Measurements from ENCODE around the gene CDC42BPB.

The CDC42BPB gene

GRCh38 chr14:102892651-102893050, 164.7 kb downstream of the CDC42BPB start:
- DNase-seq: no peak

- DNase-seq: no peak
Observed at GRCh38 chr14:102891556-102891955, 165.8 kb downstream of the CDC42BPB start.

GRCh38 chr14:102891111-102891510, 166.2 kb downstream of the CDC42BPB start:
- no peak for DNase-seq

GRCh38 chr14:102889615-102890014, 167.7 kb downstream of the CDC42BPB start:
- no peak for DNase-seq

GRCh38 chr14:102888748-102889147, 168.6 kb downstream of the CDC42BPB start:
- DNase-seq: no peak

- DNase-seq: no peak
Observed at GRCh38 chr14:102885737-102886447, 171.5 kb downstream of the CDC42BPB start.

GRCh38 chr14:102883554-102883953, 173.8 kb downstream of the CDC42BPB start:
- no peak for DNase-seq

- peak in 1 of 5 experiments; percentile 73 for DNase-seq
Observed at GRCh38 chr14:102883089-102883541, 174.2 kb downstream of the CDC42BPB start.

Data from T-helper 2 cell (primary cell).